GM19463 (cell line): ENCODE results near the gene CFAP97.
"Not testable (repeated sequence)": the region's sequence is repeated elsewhere in the genome, so short reads cannot be mapped to it uniquely, and the experiment has no call there.

Experiments
- ATAC-seq: cut with Tn5 transposase; IDR thresholded peaks from one replicate; pipeline ENCODE4 v1.9.1; 2021; ENCODE audit warnings: mild to moderate bottlenecking, moderate library complexity; ENCODE audit not compliant: unreplicated experiment

The CFAP97 gene

DNA sequence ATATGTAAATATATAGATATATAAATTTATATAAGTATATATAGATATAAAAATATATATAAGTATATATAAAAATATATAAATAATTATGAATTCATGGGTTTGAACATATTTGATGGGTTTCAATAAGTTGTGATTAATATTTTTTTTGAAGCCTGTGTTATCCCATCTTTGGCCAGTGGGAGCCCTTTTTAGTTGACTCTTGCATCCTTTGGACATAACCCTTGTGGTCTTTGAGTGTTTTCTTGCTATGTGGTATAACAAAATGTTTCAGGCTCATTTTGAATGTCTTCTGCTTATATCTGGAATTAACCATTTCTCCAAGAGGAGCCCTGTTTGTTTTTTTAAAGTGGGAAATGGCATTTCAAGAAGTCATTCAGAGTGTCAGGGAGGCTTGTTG, 20.8 kb upstream of the CFAP97 start:
- ATAC-seq: no peak

- ATAC-seq: no peak
Observed at GRCh38 chr4:185222598-185222997, 18.8 kb upstream of the CFAP97 start.

DNA sequence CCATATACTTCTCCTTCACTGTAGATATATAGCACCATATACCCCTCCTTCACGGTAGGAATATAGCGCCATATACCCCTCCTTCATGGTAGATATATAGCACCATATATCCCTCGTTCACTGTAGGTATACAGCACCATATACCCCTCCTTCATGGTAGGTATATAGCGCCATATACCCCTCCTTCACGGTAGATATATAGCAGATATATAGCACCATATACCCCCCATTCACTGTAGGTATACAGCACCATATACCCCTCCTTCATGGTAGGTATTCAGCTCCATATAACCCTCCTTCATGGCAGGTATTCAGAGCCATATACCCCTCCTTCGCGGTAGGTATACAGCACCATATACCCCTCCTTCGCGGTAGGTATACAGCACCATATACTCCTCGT, 18.1 kb upstream of the CFAP97 start:
- ATAC-seq: no peak

GRCh38 chr4:185221491-185221890, 17.7 kb upstream of the CFAP97 start:
- ATAC-seq: no peak

- peak; percentile 65 for ATAC-seq
Observed at GRCh38 chr4:185219551-185220344, 15.9 kb upstream of the CFAP97 start.

DNA sequence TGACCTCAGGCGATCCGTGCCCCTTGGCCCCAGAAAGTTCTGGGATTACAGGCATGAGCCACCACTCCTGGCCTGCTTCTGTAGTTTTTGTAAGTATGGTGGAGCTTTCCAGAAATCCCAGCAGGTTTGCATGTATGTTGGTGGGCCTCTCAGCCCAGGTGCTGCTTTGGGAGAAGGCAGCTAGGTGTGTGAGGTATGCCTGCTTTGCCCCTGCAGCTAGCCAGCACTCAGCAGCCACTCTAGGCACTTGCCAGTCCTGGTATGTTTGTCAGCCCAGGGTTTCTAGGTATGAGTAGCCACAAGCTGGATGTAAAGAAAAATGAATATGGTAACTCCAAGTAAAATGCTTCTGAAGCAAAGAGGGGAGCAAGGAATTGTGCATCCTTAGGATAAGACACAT, 14.5 kb upstream of the CFAP97 start:
- ATAC-seq: no peak

DNA sequence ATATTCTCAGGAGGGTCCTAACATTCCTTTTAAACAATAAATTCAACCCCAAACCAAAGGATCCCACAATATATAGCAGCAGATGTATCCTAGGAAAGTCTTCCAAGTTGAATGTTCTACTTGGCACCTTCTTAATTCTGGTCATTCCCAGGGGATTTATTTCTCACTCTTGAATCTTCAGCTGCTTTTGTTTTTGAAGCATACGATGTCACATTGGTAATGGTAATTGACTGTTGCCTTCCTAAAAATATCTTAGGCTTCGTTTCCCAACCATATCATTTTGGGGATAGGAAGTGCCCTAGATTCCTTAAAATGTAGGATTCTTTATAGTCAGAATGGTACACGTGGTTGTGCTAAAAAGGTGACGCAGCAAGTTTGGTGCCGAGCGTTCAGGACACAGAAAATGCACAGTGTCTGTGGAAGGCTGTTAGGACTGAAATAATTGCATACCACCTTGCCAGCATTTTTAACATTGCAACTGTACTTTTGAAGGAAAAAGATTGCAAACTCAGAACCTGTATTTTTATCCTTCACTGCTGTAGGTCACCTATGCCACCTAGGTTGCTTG, 13.7 kb upstream of the CFAP97 start:
- ATAC-seq: no peak

GRCh38 chr4:185215261-185215660, 11.5 kb upstream of the CFAP97 start:
- no peak for ATAC-seq

GRCh38 chr4:185213877-185214276, 10.1 kb upstream of the CFAP97 start:
- peak; percentile 30 for ATAC-seq

- ATAC-seq: no peak
Observed at GRCh38 chr4:185212581-185212980, 8.8 kb upstream of the CFAP97 start.

- ATAC-seq: no peak
Observed at GRCh38 chr4:185211641-185212040, 7.8 kb upstream of the CFAP97 start.

DNA sequence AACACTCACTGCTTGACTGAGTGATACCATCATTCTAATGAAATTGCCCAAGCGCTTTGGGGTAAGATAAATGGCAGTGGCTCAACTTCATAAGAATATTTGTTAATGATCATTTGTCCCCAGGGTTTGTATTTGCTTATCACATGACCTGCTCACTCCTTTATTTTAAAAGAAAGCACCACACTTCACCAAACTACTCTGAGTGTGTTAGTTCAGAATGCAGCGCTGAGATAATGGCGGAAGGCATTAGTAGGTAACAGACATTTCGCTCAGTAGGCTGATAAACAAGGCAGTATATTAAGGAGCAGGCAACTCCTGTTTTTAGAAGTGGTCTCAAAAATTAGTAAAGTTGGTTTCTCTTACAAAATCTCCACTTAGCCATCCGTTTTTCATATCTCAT, 7.2 kb upstream of the CFAP97 start:
- no peak for ATAC-seq

- peak; percentile 14 for ATAC-seq
Observed at GRCh38 chr4:185210102-185210981, 6.5 kb upstream of the CFAP97 start.

DNA sequence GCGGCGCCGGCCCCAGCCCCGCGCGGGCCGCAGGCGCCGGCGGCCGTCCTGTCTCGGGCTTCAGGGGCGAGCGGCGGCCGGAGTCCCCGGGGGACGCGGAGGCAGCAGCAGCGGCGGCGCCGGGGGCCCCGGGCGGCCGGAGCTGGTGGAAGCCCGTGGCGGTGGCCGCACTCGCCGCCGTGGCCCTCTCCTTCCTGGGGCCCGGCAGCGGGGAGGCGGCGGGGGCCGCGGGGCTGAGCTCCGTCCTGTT, 6.0 kb upstream of the CFAP97 start:
- peak; percentile 12 for ATAC-seq

GRCh38 chr4:185209031-185209851, 5.4 kb upstream of the CFAP97 start, which contains the start of gene SNX25:
SNX25 (plus strand) TSS chr4:185209598; CDS start chr4:185209827, 229 bp downstream.
- ATAC-seq: peak; percentile 73

DNA sequence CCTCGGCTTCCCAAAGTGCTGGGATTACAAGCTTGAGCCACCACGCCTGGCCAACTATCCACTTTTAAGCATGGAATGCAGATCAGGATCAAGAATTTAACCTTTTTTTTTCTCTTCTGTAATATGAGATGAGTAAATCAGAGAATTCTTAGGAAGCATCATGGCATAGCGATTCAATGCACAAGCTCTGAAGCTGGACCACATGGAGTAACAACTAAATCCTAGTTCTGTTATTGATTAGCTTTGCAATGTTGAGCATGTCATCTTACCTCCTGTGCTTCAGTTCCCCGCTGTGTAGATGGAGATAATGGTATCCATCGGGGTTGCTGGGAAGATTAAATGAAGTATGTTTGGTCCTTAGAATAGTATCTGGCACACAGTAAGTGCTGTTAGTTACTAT, 3.7 kb upstream of the CFAP97 start:
- ATAC-seq: no peak

GRCh38 chr4:185205697-185206342, 2.0 kb upstream of the CFAP97 start:
- ATAC-seq: no peak

- ATAC-seq: not testable (repeated sequence)
Observed at GRCh38 chr4:185205073-185205472, 1.3 kb upstream of the CFAP97 start.

- no peak for ATAC-seq
Observed at GRCh38 chr4:185204238-185204910, 574 bp upstream of the CFAP97 start.

- ATAC-seq: peak; percentile 4
Observed at GRCh38 chr4:185202984-185203485, 765 bp downstream of the CFAP97 start.
